Neural progenitor cell (in vitro differentiated cells): ENCODE results near the gene CSKMT.

Source experiments
- CTCF ChIP-seq: fragments of 200-600 bp; sonication (generic); IDR thresholded peaks from 2 replicates; pipeline ENCODE4 v1.5.1; 2017; ENCODE audit warnings: antibody characterized with exemption, mild to moderate bottlenecking
- EZH2 ChIP-seq: fragments of 200-600 bp; sonication (generic); IDR thresholded peaks from 2 replicates; pipeline ENCODE4 v1.6.1; 2017; ENCODE audit warnings: antibody characterized with exemption, mild to moderate bottlenecking, moderate library complexity

DNA sequence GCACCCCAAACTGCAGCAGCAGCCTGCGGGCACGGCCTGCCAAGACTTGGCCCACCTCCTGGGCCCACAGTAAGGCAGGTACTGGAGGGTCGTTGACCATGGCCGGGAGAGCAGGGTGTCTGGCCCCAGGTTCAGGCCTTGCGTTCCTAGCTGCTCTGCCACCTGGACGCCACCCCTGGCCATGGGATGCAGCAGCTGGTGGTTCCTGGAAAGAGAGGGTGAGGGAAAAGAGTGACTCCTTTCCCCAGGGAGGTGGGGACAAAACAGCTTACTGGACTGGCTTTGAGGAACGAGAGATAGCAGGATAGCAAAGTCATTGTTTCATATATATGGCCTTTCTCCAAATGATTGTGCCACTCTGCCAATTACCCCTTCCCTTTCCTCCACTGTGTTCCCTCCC, 40.3 kb downstream of the CSKMT start:
- TF ChIP-seq EZH2 (no peak), CTCF (no peak)
